Raji (cell line): ENCODE data around the gene LRTM2.

Experiments used
- POLR2A ChIP-seq: IDR thresholded peaks from 2 replicates; pipeline ENCODE4 v1.6.1; 2011; ENCODE audit warnings: low read depth, low read length, control low read depth; ENCODE audit not compliant: insufficient read depth

The LRTM2 gene

GRCh38 chr12:1848146-1848545, 27.8 kb downstream of the LRTM2 start:
- no peak for TF ChIP-seq POLR2A

GRCh38 chr12:1848745-1849144, 28.4 kb downstream of the LRTM2 start:
- TF ChIP-seq POLR2A = no peak

- no peak for TF ChIP-seq POLR2A
Observed at GRCh38 chr12:1851151-1851701, 30.9 kb downstream of the LRTM2 start.

- TF ChIP-seq POLR2A = no peak
Observed at GRCh38 chr12:1852076-1852475, 31.7 kb downstream of the LRTM2 start.

- no peak for TF ChIP-seq POLR2A
Observed at GRCh38 chr12:1853716-1854115, 33.4 kb downstream of the LRTM2 start.

GRCh38 chr12:1855241-1855640, 34.9 kb downstream of the LRTM2 start:
- TF ChIP-seq POLR2A = no peak

- no peak for TF ChIP-seq POLR2A
Observed at GRCh38 chr12:1857086-1857485, 36.7 kb downstream of the LRTM2 start.

- no peak for TF ChIP-seq POLR2A
Observed at GRCh38 chr12:1857821-1858220, 37.5 kb downstream of the LRTM2 start.

- no peak for TF ChIP-seq POLR2A
Observed at GRCh38 chr12:1858456-1858855, 38.1 kb downstream of the LRTM2 start.

- no peak for TF ChIP-seq POLR2A
Observed at GRCh38 chr12:1859643-1860042, 39.3 kb downstream of the LRTM2 start.

GRCh38 chr12:1862973-1863372, 42.6 kb downstream of the LRTM2 start:
- TF ChIP-seq POLR2A = no peak

- TF ChIP-seq POLR2A = no peak
Observed at GRCh38 chr12:1863823-1864222, 43.5 kb downstream of the LRTM2 start.

GRCh38 chr12:1864456-1864855, 44.1 kb downstream of the LRTM2 start:
- TF ChIP-seq POLR2A = no peak

GRCh38 chr12:1864867-1865266, 44.5 kb downstream of the LRTM2 start:
- TF ChIP-seq POLR2A = no peak

GRCh38 chr12:1865284-1865866, 45.0 kb downstream of the LRTM2 start:
- TF ChIP-seq POLR2A = no peak

GRCh38 chr12:1869145-1869544, 48.8 kb downstream of the LRTM2 start:
- TF ChIP-seq POLR2A = no peak

GRCh38 chr12:1870086-1870485, 49.7 kb downstream of the LRTM2 start:
- no peak for TF ChIP-seq POLR2A
